Esophagus squamous epithelium (tissue), 5 donors: ENCODE data around the gene TTC13. TPM values are rescaled to one million over a fixed set of nuclear protein-coding genes. Genes with fewer than 3 reads are reported as not detected.

ENCODE experiments used
- DNase-seq: peaks from one replicate; lab custom pipeline; 2025; lab: John Stamatoyannopoulos, UW
- H3K27ac ChIP-seq, 4 donors: fragments of 200-600 bp; sonication (generic); one replicate each; pipeline ENCODE4 v1.5.1; 2016 to 2019; ENCODE audit warnings: mild to moderate bottlenecking in 1 of 4
- H3K27me3 ChIP-seq, 4 donors: fragments of 200-600 bp; sonication (generic); 1 replicate in 3 of 4; 2 replicates in 1 of 4; pipeline versions ENCODE4 v1.5.1 to v1.6.0; 2017 to 2021; ENCODE audit warnings: antibody characterized with exemption in 1 of 4
- H3K36me3 ChIP-seq, 3 donors: fragments of 200-600 bp; sonication (generic); one replicate each; pipeline ENCODE4 v1.5.1; 2016 to 2019
- H3K4me1 ChIP-seq, 3 donors: fragments of 200-600 bp; sonication (generic); one replicate each; pipeline ENCODE4 v1.5.1; 2017 to 2019
- H3K4me3 ChIP-seq, 4 donors: fragments of 200-600 bp; sonication (generic); 1 replicate in 3 of 4; 2 replicates in 1 of 4; pipeline ENCODE4 v1.5.1; 2016 to 2019; ENCODE audit warnings: mild to moderate bottlenecking in 2 of 4, moderate library complexity in 1 of 4
- H3K9me3 ChIP-seq, 3 donors: fragments of 200-600 bp; sonication (generic); one replicate each; pipeline ENCODE4 v1.5.1; 2016 to 2019
- CTCF ChIP-seq, 6 experiments: fragments of 450-650 bp in 4 of 6; fragments of 200-600 bp in 2 of 6; sonication (generic) in 2 of 6; IDR thresholded peaks; one replicate each; pipeline ENCODE4 v1.5.1; 2016 to 2019; ENCODE audit warnings: antibody characterized with exemption in 6 of 6, mild to moderate bottlenecking in 4 of 6, moderate library complexity in 4 of 6
- POLR2A ChIP-seq, 4 donors: fragments of 450-650 bp; IDR thresholded peaks; one replicate each; pipeline ENCODE4 v1.6.1; 2017; ENCODE audit warnings: antibody characterized with exemption in 4 of 4, mild to moderate bottlenecking in 4 of 4, moderate library complexity in 3 of 4
- WGBS, 2 donors: methylation state at CpG; one replicate each; pipeline ENCODE4 v1.1.5; 2018; 5-methylcytosine and 5-hydroxymethylcytosine counted together
- intact Hi-C: fragments of 100-400 bp; cut with DNase I; formaldehyde crosslinking; loops from one replicate; pipeline ENCODE4 v1.15.0; 2022
- total RNA-seq, 4 donors: library from RNA; depleted of rRNA; stranded (reverse); fragments of >200 nt; gene quantifications; one replicate each; pipeline ENCODE4 v1.1.0, GENCODE V29; 2016
- donor health status: DM: yes; HTN: yes; CAD: no.

TTC13 gene
- total RNA-seq, 4 donors from 2014 or later = 7.7 to 18.0 (median 11.3) TPM

GRCh38 chr1:230935852-230936251 lies 42.8 kb downstream of the TTC13 start:
- Histone ChIP-seq H3K9me3 (no peaks in the 10 kb centered on the region), H3K4me1 (no peaks in the 10 kb centered on the region), H3K27me3 (no peaks in the 10 kb centered on the region), H3K4me3 (no peak overlapping the region), H3K27ac (no peak overlapping the region), H3K36me3 (peaks cover 0 to 68% (median 0%) of the 10 kb centered on the region in 3 donors)
- intact Hi-C loops = no loop called here
- 88 to 94% methylated on average over 6 of the region's 6 CpGs for WGBS, 2 donors
- TF ChIP-seq CTCF (IDR thresholded peaks at IDR 0.05) (no peak), POLR2A (IDR thresholded peaks at IDR 0.05) (no peak)
- no peak for DNase-seq

- no peak for DNase-seq
Measured at GRCh38 chr1:230930986-230931385, 47.7 kb downstream of the TTC13 start.

GRCh38 chr1:230926182-230926581 lies 52.5 kb downstream of the TTC13 start:
- H3K27ac ChIP-seq = no peak overlapping the region
- WGBS, 2 donors = 85 to 94% methylated on average over 5 of the region's 5 CpGs
- no peaks in the 10 kb centered on the region for H3K27me3 ChIP-seq
- peaks cover 0 to 98% (median 4%) of the 10 kb centered on the region in 3 donors for H3K36me3 ChIP-seq
- TF ChIP-seq CTCF (IDR thresholded peaks at IDR 0.05) = no peak
- TF ChIP-seq POLR2A (IDR thresholded peaks at IDR 0.05) = no peak
- H3K4me1 ChIP-seq = no peaks in the 10 kb centered on the region
- H3K4me3 ChIP-seq = no peak overlapping the region
- no peaks in the 10 kb centered on the region for H3K9me3 ChIP-seq
- no peak for DNase-seq
- intact Hi-C loops = no loop called here

More at GRCh38 chr1:230930986-230931385, 47.7 kb downstream of the TTC13 start:
- intact Hi-C loops = no loop called here
- Histone ChIP-seq H3K36me3 (peaks cover 0 to 89% (median 0%) of the 10 kb centered on the region in 3 donors), H3K27ac (no peak overlapping the region), H3K27me3 (no peaks in the 10 kb centered on the region), H3K4me1 (no peaks in the 10 kb centered on the region), H3K9me3 (no peaks in the 10 kb centered on the region), H3K4me3 (no peak overlapping the region)
- WGBS, 2 donors = 50 to 67% methylated on average over 3 of the region's 3 CpGs
- TF ChIP-seq CTCF (IDR thresholded peaks at IDR 0.05) (no peak), POLR2A (IDR thresholded peaks at IDR 0.05) (no peak)

GRCh38 chr1:230925608-230926007 lies 53.1 kb downstream of the TTC13 start:
- Histone ChIP-seq H3K4me3 (no peak overlapping the region), H3K4me1 (no peaks in the 10 kb centered on the region), H3K27me3 (no peaks in the 10 kb centered on the region), H3K9me3 (no peaks in the 10 kb centered on the region), H3K36me3 (peaks cover 0 to 98% (median 4%) of the 10 kb centered on the region in 3 donors), H3K27ac (no peak overlapping the region)
- no peak for TF ChIP-seq CTCF (IDR thresholded peaks at IDR 0.05)
- no peak for TF ChIP-seq POLR2A (IDR thresholded peaks at IDR 0.05)
- intact Hi-C loops = no loop called here
- 78 to 90% methylated on average over 2 of the region's 2 CpGs for WGBS, 2 donors
- no peak for DNase-seq

- 97% methylated on average over 4 of the region's 4 CpGs for WGBS, 2 donors
- H3K4me3 ChIP-seq = no peak overlapping the region
- no peaks in the 10 kb centered on the region for H3K4me1 ChIP-seq
- H3K27me3 ChIP-seq = no peaks in the 10 kb centered on the region
- no peak for DNase-seq
- no peaks in the 10 kb centered on the region for H3K9me3 ChIP-seq
- H3K36me3 ChIP-seq = peaks cover 0 to 99% (median 4%) of the 10 kb centered on the region in 3 donors
- intact Hi-C loops = no loop called here
- TF ChIP-seq POLR2A (IDR thresholded peaks at IDR 0.05) = no peak
- no peak for TF ChIP-seq CTCF (IDR thresholded peaks at IDR 0.05)
- H3K27ac ChIP-seq = no peak overlapping the region
Measured at GRCh38 chr1:230923176-230923575, 55.5 kb downstream of the TTC13 start.
